GM12801 (cell line): ENCODE data around the gene SUSD6.

Experiments
- CTCF ChIP-seq: IDR thresholded peaks from one replicate; pipeline ENCODE4 v1.5.1; 2011; ENCODE audit warnings: control low read depth; ENCODE audit not compliant: insufficient read length; ENCODE audit errors: extremely low read depth

SUSD6 gene

DNA sequence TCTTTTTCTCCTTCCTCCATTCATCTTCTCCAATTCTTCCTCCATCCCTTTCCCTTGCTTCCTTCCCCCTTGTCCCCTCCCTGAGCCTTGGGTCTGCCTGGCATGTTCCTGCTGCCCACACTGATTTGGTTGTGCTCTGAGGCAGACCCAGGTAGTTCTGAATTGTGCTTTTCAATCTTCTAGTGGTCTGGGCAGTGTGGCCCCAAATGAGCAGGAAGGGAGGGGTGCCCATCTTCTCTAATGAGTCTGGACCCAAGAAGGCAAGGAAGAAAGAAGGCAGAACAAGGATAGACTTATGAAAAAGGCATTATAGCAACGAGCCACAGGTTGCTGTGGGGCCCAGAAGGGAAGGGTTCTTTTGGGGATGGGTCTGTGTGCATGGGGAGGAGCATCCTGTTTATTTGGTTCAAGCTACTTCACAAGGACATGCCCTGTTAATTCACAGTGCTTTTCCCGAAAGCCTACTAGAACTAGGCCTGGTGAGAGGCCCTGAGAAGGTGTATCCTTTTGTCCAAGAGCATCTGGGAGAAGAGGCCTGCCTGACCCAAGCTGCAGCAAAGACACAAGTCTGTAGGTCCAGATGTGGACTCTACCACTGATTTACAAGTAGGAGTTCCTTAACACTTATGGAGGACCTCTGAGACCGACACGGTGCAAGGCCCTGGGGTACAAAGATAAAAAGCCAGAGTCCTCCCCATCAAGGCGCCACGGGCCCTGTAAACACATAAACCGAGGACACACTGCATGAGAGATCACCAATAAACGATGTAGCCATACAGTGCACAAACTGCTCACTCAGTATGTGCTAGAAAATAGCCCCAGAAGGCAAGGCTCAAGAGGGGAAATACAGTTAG, 1.1 kb upstream of the SUSD6 start:
- TF ChIP-seq CTCF = no peak

- TF ChIP-seq CTCF = no peak
These were observed 573 bp upstream of the SUSD6 start for GRCh38 chr14:69610874-69611171.

- TF ChIP-seq CTCF = no peak
These were observed 802 bp downstream of the SUSD6 start for GRCh38 chr14:69612014-69612782.

DNA sequence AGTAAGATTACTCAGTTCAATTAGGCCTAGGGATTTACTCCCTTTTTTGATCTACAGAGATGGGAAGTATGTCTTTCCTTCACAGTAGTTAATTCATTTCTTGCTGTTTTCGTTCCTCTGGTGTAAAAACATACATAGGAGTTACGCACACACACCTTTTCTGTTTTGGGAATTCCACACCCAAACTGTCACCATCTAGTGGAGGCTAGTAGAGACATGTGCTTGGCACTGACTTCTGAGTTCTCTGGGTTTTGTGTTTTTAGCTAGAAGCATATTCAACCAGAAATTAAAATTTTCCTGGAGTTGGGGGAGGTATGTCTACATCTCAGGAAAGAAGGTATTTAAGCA, 1.4 kb downstream of the SUSD6 start:
- TF ChIP-seq CTCF = no peak

GRCh38 chr14:69613312-69614073, 2.1 kb downstream of the SUSD6 start:
- TF ChIP-seq CTCF = no peak

GRCh38 chr14:69614592-69614991, 3.2 kb downstream of the SUSD6 start:
- TF ChIP-seq CTCF = no peak

DNA sequence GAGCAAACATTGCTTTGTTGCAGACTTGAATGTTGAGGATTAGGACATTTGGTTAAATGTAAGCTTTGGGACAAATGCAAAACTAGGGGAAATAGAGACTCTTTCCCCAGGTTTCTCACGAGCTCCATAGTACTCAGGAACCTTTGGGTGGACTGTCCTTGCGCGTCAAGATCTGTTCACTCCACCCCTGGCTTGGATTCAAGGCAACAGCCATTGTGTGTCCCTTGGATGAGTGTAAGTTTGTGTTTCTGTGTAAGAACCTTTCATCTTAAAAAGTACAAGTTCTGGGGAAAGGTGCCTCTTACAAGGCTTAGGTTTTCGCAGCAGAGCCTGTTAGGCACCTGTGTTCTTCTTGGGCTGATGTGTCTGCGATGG, 3.7 kb downstream of the SUSD6 start:
- no peak for TF ChIP-seq CTCF
